SU-DHL-6 (cell line): Measurements from ENCODE around the gene ATP2B1.

ENCODE experiments used
- CTCF ChIP-seq: fragments of 200-600 bp; sonication (generic); IDR thresholded peaks from one replicate; pipeline ENCODE4 v1.5.1; 2017; ENCODE audit warnings: antibody characterized with exemption, mild to moderate bottlenecking, low read length, moderate library complexity; ENCODE audit not compliant: insufficient read depth, poor library complexity, severe bottlenecking
- EZH2phosphoT487 ChIP-seq: fragments of 200-600 bp; sonication (generic), shearing (Covaris generic); conservative IDR thresholded peaks from 2 replicates; pipeline ENCODE4 v1.6.1; 2018; ENCODE audit warnings: mild to moderate bottlenecking, antibody characterized with exemption, low read length, moderate library complexity, mixed read lengths

DNA sequence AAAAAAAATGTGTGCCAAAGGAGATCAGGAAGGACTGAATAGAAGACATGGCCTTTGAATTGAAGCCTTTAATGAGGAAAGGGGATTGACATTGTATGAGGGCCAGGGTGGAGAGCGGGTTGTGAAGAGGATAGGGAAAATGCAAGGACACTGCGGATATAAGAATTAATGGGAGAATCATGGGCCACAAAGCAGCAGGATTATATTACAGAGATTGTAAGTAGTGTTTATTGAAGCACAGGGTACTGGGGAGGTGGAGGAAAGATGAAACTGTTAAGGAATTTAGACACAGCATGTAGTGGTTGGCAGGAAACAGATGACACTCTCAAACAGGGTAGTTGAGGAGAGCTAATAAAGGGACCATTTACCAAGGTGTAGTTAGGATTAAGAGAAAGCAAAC, 166.4 kb downstream of the ATP2B1 start:
- no peak for TF ChIP-seq CTCF
- no peak for TF ChIP-seq EZH2phosphoT487
